SK-N-SH (cell line): Measurements from ENCODE around the gene ATE1. TPM values are rescaled to one million over a fixed set of nuclear protein-coding genes. Genes with fewer than 3 reads are reported as not detected.

Experiments
- CTCF ChIA-PET: fragments of 300-600, 350-600 bp; formaldehyde crosslinking; extraction: SDS; loops from one replicate; lab custom pipeline; 2021; lab: Yijun Ruan, JAX
- POLR2A ChIA-PET: fragments of 350-600 bp; sonication (Branson Sonifier 250); formaldehyde crosslinking; extraction: SDS; loops from one replicate; lab custom pipeline; 2020; ENCODE audit warnings: antibody characterized with exemption, inconsistent platforms; lab: Yijun Ruan, JAX
- DNase-seq: peaks from one replicate; pipeline ENCODE4 v3.0.0; 2012
- H2AFZ ChIP-seq: fragments of 200-600 bp; sonication (generic); 2 replicates; pipeline ENCODE4 v1.8.1; 2016; ENCODE audit warnings: antibody characterized with exemption, mild to moderate bottlenecking, low read depth
- H3F3A ChIP-seq: fragments of 200-600 bp; sonication (generic); replicated peaks from 2 replicates; pipeline ENCODE3; 2016; ENCODE audit warnings: antibody characterized with exemption, mild to moderate bottlenecking; ENCODE audit not compliant: insufficient read depth
- H3K27ac ChIP-seq, 2 experiments: fragments of 200-500 bp in 1 of 2; fragments of 200-600 bp in 1 of 2; sonication (Bioruptor generic) in 1 of 2; sonication (generic), shearing (Covaris generic) in 1 of 2; 2 replicates each; pipeline versions ENCODE4 v1.5.1 to v1.6.1; 2014 to 2016; ENCODE audit warnings: low read depth in 2 of 2, inconsistent platforms in 1 of 2, low read length in 1 of 2, mild to moderate bottlenecking in 1 of 2, mixed read lengths in 1 of 2
- H3K27me3 ChIP-seq: fragments of 200-600 bp; sonication (generic), shearing (Covaris generic); 2 replicates; pipeline ENCODE4 v1.6.1; 2016; ENCODE audit warnings: mixed run types; ENCODE audit not compliant: insufficient read depth
- H3K36me3 ChIP-seq, 2 experiments: fragments of 200-500 bp in 1 of 2; fragments of 200-600 bp in 1 of 2; sonication (Bioruptor generic) in 1 of 2; sonication (generic) in 1 of 2; replicated peaks in 1 of 2; 2 replicates each; pipeline versions ENCODE3 to v1.5.1; 2014 to 2016; ENCODE audit warnings: low read length in 1 of 2, mild to moderate bottlenecking in 1 of 2; ENCODE audit not compliant: insufficient read depth in 2 of 2, control insufficient read depth in 1 of 2
- H3K4me1 ChIP-seq, 2 experiments: fragments of 200-500 bp in 1 of 2; fragments of 200-600 bp in 1 of 2; sonication (Bioruptor generic) in 1 of 2; sonication (generic), shearing (Covaris generic) in 1 of 2; 2 replicates each; pipeline versions ENCODE4 v1.5.1 to v1.6.1; 2014 to 2016; ENCODE audit warnings: low read depth in 1 of 2, low read length in 1 of 2, mixed run types in 1 of 2; ENCODE audit not compliant: insufficient read depth in 2 of 2, control insufficient read depth in 1 of 2
- H3K4me2 ChIP-seq: fragments of 200-600 bp; sonication (generic), shearing (Covaris generic); 2 replicates; pipeline ENCODE4 v1.6.1; 2017; ENCODE audit warnings: mixed run types
- H3K4me3 ChIP-seq, 2 experiments: fragments of 200-500 bp in 1 of 2; fragments of 200-600 bp in 1 of 2; sonication (Bioruptor generic) in 1 of 2; sonication (generic), shearing (Covaris generic) in 1 of 2; 2 replicates each; pipeline versions ENCODE4 v1.5.1 to v1.8.1; 2014 to 2016; ENCODE audit warnings: low read depth in 2 of 2, inconsistent platforms in 1 of 2, low read length in 1 of 2, mild to moderate bottlenecking in 1 of 2, mixed read lengths in 1 of 2, moderate library complexity in 1 of 2
- H3K79me2 ChIP-seq: fragments of 200-600 bp; sonication (generic); 2 replicates; pipeline ENCODE4 v1.8.1; 2017; ENCODE audit warnings: mild to moderate bottlenecking; ENCODE audit not compliant: insufficient read depth
- H3K9ac ChIP-seq: fragments of 200-600 bp; sonication (generic); 2 replicates; pipeline ENCODE4 v1.6.1; 2017; ENCODE audit warnings: mixed run types
- H3K9me2 ChIP-seq: fragments of 200-600 bp; sonication (generic); 2 replicates; pipeline ENCODE4 v1.6.1; 2017; ENCODE audit warnings: mixed run types
- H3K9me3 ChIP-seq: fragments of 200-600 bp; sonication (generic); 2 replicates; pipeline ENCODE4 v1.6.1; 2017; ENCODE audit warnings: mixed run types, mild to moderate bottlenecking, moderate library complexity
- H4K20me1 ChIP-seq: fragments of 200-600 bp; sonication (generic); 2 replicates; pipeline ENCODE4 v1.6.1; 2017; ENCODE audit warnings: mild to moderate bottlenecking, mixed run types; ENCODE audit not compliant: insufficient read depth
- CHD2 ChIP-seq: fragments of 150-350 bp; IDR thresholded peaks from 2 replicates; pipeline ENCODE4 v1.6.1; 2018; ENCODE audit warnings: low read length; ENCODE audit not compliant: partially characterized antibody
- ELF1 ChIP-seq: IDR thresholded peaks from 2 replicates; pipeline ENCODE4 v1.4.0; 2012
- EZH2phosphoT487 ChIP-seq: fragments of 200-600 bp; sonication (generic); IDR thresholded peaks from 2 replicates; pipeline ENCODE4 v1.6.1; 2017; ENCODE audit warnings: low read depth, mixed run types, mild to moderate bottlenecking, antibody characterized with exemption, moderate library complexity, borderline replicate concordance
- GABPA ChIP-seq: IDR thresholded peaks from 2 replicates; pipeline ENCODE4 v1.4.0; 2012; ENCODE audit warnings: low read depth, mild to moderate bottlenecking
- MAX ChIP-seq: IDR thresholded peaks from 2 replicates; pipeline ENCODE4 v1.4.0; 2012; ENCODE audit warnings: low read depth
- MEF2A ChIP-seq: IDR thresholded peaks from 2 replicates; pipeline ENCODE4 v1.4.0; 2012; ENCODE audit warnings: low read depth, borderline replicate concordance
- MXI1 ChIP-seq: IDR thresholded peaks from 2 replicates; pipeline ENCODE4 v1.6.1; 2012; ENCODE audit warnings: mild to moderate bottlenecking, low read depth, low read length, improper control_type of control experiment
- NRF1 ChIP-seq: IDR thresholded peaks from 2 replicates; pipeline ENCODE4 v1.6.1; 2012; ENCODE audit warnings: low read depth, mild to moderate bottlenecking, low read length
- RAD21 ChIP-seq: IDR thresholded peaks from 2 replicates; pipeline ENCODE4 v1.6.1; 2012; ENCODE audit warnings: mild to moderate bottlenecking, low read length
- RFX5 ChIP-seq: IDR thresholded peaks from 2 replicates; pipeline ENCODE4 v1.6.1; 2012; ENCODE audit warnings: mild to moderate bottlenecking, improper control_type of control experiment, low read length
- SIN3A ChIP-seq: IDR thresholded peaks from 2 replicates; pipeline ENCODE4 v1.6.1; 2012; ENCODE audit warnings: low read depth, mild to moderate bottlenecking, low read length, moderate library complexity, borderline replicate concordance
- SMC3 ChIP-seq: IDR thresholded peaks from 2 replicates; pipeline ENCODE4 v1.6.1; 2012; ENCODE audit warnings: low read depth, low read length, improper control_type of control experiment
- TCF12 ChIP-seq: IDR thresholded peaks from 2 replicates; pipeline ENCODE4 v1.4.0; 2012
- USF2 ChIP-seq: fragments of 150-350 bp; IDR thresholded peaks from 2 replicates; pipeline ENCODE4 v1.6.1; 2017; ENCODE audit warnings: antibody characterized with exemption, low read length, low read depth, borderline replicate concordance
- YY1 ChIP-seq: IDR thresholded peaks from 2 replicates; pipeline ENCODE4 v1.4.0; 2012; ENCODE audit warnings: low read depth, mild to moderate bottlenecking
- WGBS: methylation state at CpG from one replicate; pipeline ENCODE4 v1.1.6; 2017; ENCODE audit warnings: low lambda C conversion rate; 5-methylcytosine and 5-hydroxymethylcytosine counted together
- polyA plus RNA-seq, 3 experiments: library from polyadenylated mRNA; depleted of rRNA; stranded (reverse); fragments of >200 nt; gene quantifications; 2 replicates each; pipeline ENCODE4 v1.2.3, GENCODE V29; 2012

Gene ATE1
- polyA plus RNA-seq, 1 of the 3 experiments (the other 2 are of a cell fraction): 6.3 TPM

- Histone ChIP-seq H3F3A (no peaks in the 10 kb centered on the region), H3K4me3 (no peak overlapping the region), H3K27ac (no peak overlapping the region), H3K79me2 (no peaks in the 10 kb centered on the region), H3K36me3 (peaks cover 0 to 11% of the 10 kb centered on the region in 2 experiments), H3K9me3 (no peaks in the 10 kb centered on the region), H3K9me2 (no peaks in the 10 kb centered on the region), H3K9ac (no peak overlapping the region), H3K4me1 (peaks cover 0 to 6% of the 10 kb centered on the region in 2 experiments; a peak in 2 of 4 replicates), H2AFZ (no peak overlapping the region), H4K20me1 (no peaks in the 10 kb centered on the region), H3K27me3 (no peaks in the 10 kb centered on the region), H3K4me2 (no peak overlapping the region)
- 65% methylated on average over 3 of the region's 3 CpGs for WGBS
- POLR2A ChIA-PET: no interaction called here
- no peak for TF ChIP-seq USF2
- no peak for TF ChIP-seq YY1
- TF ChIP-seq EZH2phosphoT487: no peak
- peak; percentile 7; the same call in 1 of the 2 replicates for TF ChIP-seq TCF12
- no peak for DNase-seq
- CTCF ChIA-PET: interaction anchor here (2.0 kb wide), 1 partner anchor 9 kb away, joined by 5 read pairs; no protein-coding TSS in a partner anchor
Observed at GRCh38 chr10:121792198-121792597, 135.6 kb downstream of the ATE1 start.

GRCh38 chr10:121791761-121792160 is 136.1 kb downstream of the ATE1 start:
- POLR2A ChIA-PET: no interaction called here

GRCh38 chr10:121788717-121789116 is 139.1 kb downstream of the ATE1 start:
- Histone ChIP-seq H2AFZ (no peak overlapping the region), H3K9ac (no peak overlapping the region), H3K9me3 (no peaks in the 10 kb centered on the region), H3K4me1 (peaks cover 0 to 6% of the 10 kb centered on the region in 2 experiments; a peak in 2 of 4 replicates), H3K4me3 (no peak overlapping the region), H3K36me3 (peaks cover 0 to 11% of the 10 kb centered on the region in 2 experiments), H3F3A (no peaks in the 10 kb centered on the region), H3K27ac (no peak overlapping the region), H3K27me3 (no peaks in the 10 kb centered on the region), H3K79me2 (no peaks in the 10 kb centered on the region), H3K4me2 (no peak overlapping the region), H4K20me1 (no peaks in the 10 kb centered on the region), H3K9me2 (no peaks in the 10 kb centered on the region)
- WGBS: 90% methylated on average over 3 of the region's 3 CpGs
- ChIA-PET POLR2A (no interaction called here), CTCF (interaction anchor here (1.2 to 1.6 kb wide), 2 partner anchors 12 to 840 kb away, joined by 3 read pairs; no protein-coding TSS in a partner anchor)
- TF ChIP-seq ELF1: no peak
- no peak for TF ChIP-seq MEF2A
- no peak for TF ChIP-seq SIN3A
- TF ChIP-seq RAD21: no peak
- TF ChIP-seq MAX: no peak
- no peak for TF ChIP-seq MXI1
- TF ChIP-seq TCF12: no peak
- no peak for DNase-seq

More at GRCh38 chr10:121791761-121792160, 136.1 kb downstream of the ATE1 start:
- Histone ChIP-seq H4K20me1 (no peaks in the 10 kb centered on the region), H3K79me2 (no peaks in the 10 kb centered on the region), H3K4me3 (no peak overlapping the region), H3K27me3 (no peaks in the 10 kb centered on the region), H3K27ac (no peak overlapping the region), H3K36me3 (peaks cover 0 to 11% of the 10 kb centered on the region in 2 experiments), H3K4me1 (peaks cover 0 to 6% of the 10 kb centered on the region in 2 experiments; a peak in 2 of 4 replicates), H3K9me3 (no peaks in the 10 kb centered on the region), H3K9ac (no peak overlapping the region), H3K4me2 (no peak overlapping the region), H3F3A (no peaks in the 10 kb centered on the region), H2AFZ (no peak overlapping the region), H3K9me2 (no peaks in the 10 kb centered on the region)
- TF ChIP-seq GABPA: no peak
- TF ChIP-seq EZH2phosphoT487: no peak
- TF ChIP-seq SMC3: no peak
- no peak for TF ChIP-seq RAD21
- TF ChIP-seq MAX: no peak
- no peak for TF ChIP-seq TCF12
- TF ChIP-seq MXI1: no peak
- TF ChIP-seq RFX5: no peak
- TF ChIP-seq NRF1: no peak
- TF ChIP-seq CHD2: no peak
- 87% methylated on average over 5 of the region's 5 CpGs for WGBS
- DNase-seq: no peak
- CTCF ChIA-PET: interaction anchor here (2.0 kb wide), 1 partner anchor 9 kb away, joined by 5 read pairs; no protein-coding TSS in a partner anchor
